CD14-positive monocyte (primary cell): ENCODE results near the gene RFX4. TPM values are rescaled to one million over a fixed set of nuclear protein-coding genes. Genes with fewer than 3 reads are reported as not detected.

Experiments
- DNase-seq, 3 donors: peaks; one replicate each; pipeline ENCODE4 v3.0.0-alpha.2; 2011 to 2022
- H2AFZ ChIP-seq: 2 replicates; pipeline ENCODE4 v1.6.0; 2012; ENCODE audit warnings: mild to moderate bottlenecking, low read depth, low read length, inconsistent platforms; ENCODE audit not compliant: insufficient read depth, poor library complexity, severe bottlenecking
- H3K27ac ChIP-seq, 2 donors: 1 replicate in 1 of 2; 2 replicates in 1 of 2; pipeline ENCODE4 v1.5.1; 2012 to 2013; ENCODE audit warnings: low read length in 2 of 2, control low read depth in 1 of 2, inconsistent platforms in 1 of 2, low read depth in 1 of 2, mild to moderate bottlenecking in 1 of 2
- H3K27me3 ChIP-seq, 2 donors: one replicate each; pipeline versions ENCODE4 v1.6.0 to v1.6.1; 2011 to 2013; ENCODE audit warnings: low read length in 2 of 2; ENCODE audit not compliant: control insufficient read depth in 2 of 2, insufficient read depth in 2 of 2
- H3K36me3 ChIP-seq, 2 donors: replicated peaks in 1 of 2; 1 replicate in 1 of 2; 2 replicates in 1 of 2; pipeline versions ENCODE4 v1.5.1 to v1.6.1; 2012 to 2013; ENCODE audit warnings: low read length in 2 of 2, control low read depth in 1 of 2, inconsistent platforms in 1 of 2, mild to moderate bottlenecking in 1 of 2; ENCODE audit not compliant: insufficient read depth in 2 of 2, control insufficient read depth in 1 of 2
- H3K4me1 ChIP-seq, 2 donors: 1 replicate in 1 of 2; 2 replicates in 1 of 2; pipeline versions ENCODE4 v1.5.1 to v1.6.1; 2012 to 2013; ENCODE audit warnings: low read length in 2 of 2, control low read depth in 1 of 2, inconsistent platforms in 1 of 2, mild to moderate bottlenecking in 1 of 2, moderate library complexity in 1 of 2; ENCODE audit not compliant: insufficient read depth in 2 of 2, control insufficient read depth in 1 of 2
- H3K4me2 ChIP-seq: replicated peaks from 2 replicates; pipeline ENCODE3; 2012; ENCODE audit warnings: low read length, moderate library complexity, mild to moderate bottlenecking; ENCODE audit not compliant: poor library complexity, severe bottlenecking; ENCODE audit errors: extremely low read depth
- H3K4me3 ChIP-seq, 3 experiments: fragments of 200-600 bp in 1 of 3; sonication (generic) in 1 of 3; replicated peaks in 1 of 3; 1 replicate in 2 of 3; 2 replicates in 1 of 3; pipeline ENCODE4 v1.5.1; 2011 to 2013; ENCODE audit warnings: low read length in 3 of 3, mild to moderate bottlenecking in 3 of 3, control low read depth in 2 of 3, low read depth in 2 of 3, inconsistent platforms in 1 of 3, moderate library complexity in 1 of 3
- H3K79me2 ChIP-seq: 2 replicates; pipeline ENCODE4 v1.6.0; 2012; ENCODE audit warnings: mild to moderate bottlenecking, control low read depth, inconsistent platforms, low read length, moderate library complexity; ENCODE audit not compliant: insufficient read depth
- H3K9ac ChIP-seq: 2 replicates; pipeline ENCODE4 v1.6.0; 2017; ENCODE audit warnings: low read length, mild to moderate bottlenecking; ENCODE audit not compliant: insufficient read depth, poor library complexity, severe bottlenecking
- H3K9me3 ChIP-seq, 2 donors: replicated peaks in 1 of 2; 1 replicate in 1 of 2; 2 replicates in 1 of 2; pipeline versions ENCODE4 v1.5.1 to v1.6.1; 2012 to 2013; ENCODE audit warnings: low read length in 2 of 2, control low read depth in 1 of 2; ENCODE audit not compliant: control insufficient read depth in 1 of 2, insufficient read depth in 1 of 2
- H4K20me1 ChIP-seq: 2 replicates; pipeline ENCODE4 v1.6.0; 2012; ENCODE audit warnings: mild to moderate bottlenecking, low read length, control low read depth, moderate library complexity; ENCODE audit not compliant: insufficient read depth
- H3K27ac Mint-ChIP-seq, 7 donors: one replicate each; pipeline ENCODE4 v1.8.0; 2020; ENCODE audit warnings: mild to moderate bottlenecking in 7 of 7, mixed read lengths in 7 of 7, moderate library complexity in 6 of 7, inconsistent platforms in 2 of 7
- H3K27me3 Mint-ChIP-seq, 3 donors: one replicate each; pipeline ENCODE4 v1.8.0; 2021 to 2022; ENCODE audit warnings: low read depth in 3 of 3, mild to moderate bottlenecking in 3 of 3, mixed read lengths in 3 of 3, moderate library complexity in 3 of 3, inconsistent platforms in 1 of 3
- H3K36me3 Mint-ChIP-seq, 2 donors: one replicate each; pipeline ENCODE4 v1.8.0; 2020; ENCODE audit warnings: mixed read lengths in 2 of 2, inconsistent platforms in 1 of 2, mild to moderate bottlenecking in 1 of 2
- H3K4me1 Mint-ChIP-seq: one replicate; pipeline ENCODE4 v1.8.0; 2020; ENCODE audit warnings: mild to moderate bottlenecking, mixed read lengths
- H3K4me3 Mint-ChIP-seq, 2 donors: one replicate each; pipeline ENCODE4 v1.8.0; 2020; ENCODE audit warnings: mild to moderate bottlenecking in 2 of 2, mixed read lengths in 2 of 2, moderate library complexity in 1 of 2
- H3K9me3 Mint-ChIP-seq, 7 donors: one replicate each; pipeline ENCODE4 v1.8.0; 2020 to 2022; ENCODE audit warnings: mixed read lengths in 7 of 7, mild to moderate bottlenecking in 6 of 7, moderate library complexity in 6 of 7, inconsistent platforms in 2 of 7
- WGBS: methylation state at CpG from one replicate; pipeline ENCODE4 v1.1.5; 2013; ENCODE audit warnings: missing lambda C conversion rate; ENCODE audit not compliant: insufficient coverage; 5-methylcytosine and 5-hydroxymethylcytosine counted together
- intact Hi-C, 2 donors: fragments of 100-400 bp; cut with micrococcal nuclease; formaldehyde crosslinking; loops; one replicate each; pipeline versions ENCODE4 v1.15.0 to v1.15.1; 2023
- polyA plus RNA-seq, 3 donors: library from polyadenylated mRNA; depleted of rRNA in 1 of 3; unstranded in 2 of 3; stranded (reverse) in 1 of 3; fragments of 300-500 nt in 2 of 3; fragments of >200 nt in 1 of 3; fragmentation: Illumina TruSeq in 2 of 3; gene quantifications; 1 replicate in 2 of 3; 2 replicates in 1 of 3; pipeline ENCODE4 v1.2.3, GENCODE V29; 2012 to 2021
- TF ChIP-seq, protein P1 (sequence below): fragments of 200-600 bp; IDR thresholded peaks from one replicate; pipeline ENCODE4 v1.8.0; 2022; ENCODE audit warnings: antibody characterized with exemption, mild to moderate bottlenecking

Gene RFX4
- polyA plus RNA-seq, 3 donors = not detected

DNA sequence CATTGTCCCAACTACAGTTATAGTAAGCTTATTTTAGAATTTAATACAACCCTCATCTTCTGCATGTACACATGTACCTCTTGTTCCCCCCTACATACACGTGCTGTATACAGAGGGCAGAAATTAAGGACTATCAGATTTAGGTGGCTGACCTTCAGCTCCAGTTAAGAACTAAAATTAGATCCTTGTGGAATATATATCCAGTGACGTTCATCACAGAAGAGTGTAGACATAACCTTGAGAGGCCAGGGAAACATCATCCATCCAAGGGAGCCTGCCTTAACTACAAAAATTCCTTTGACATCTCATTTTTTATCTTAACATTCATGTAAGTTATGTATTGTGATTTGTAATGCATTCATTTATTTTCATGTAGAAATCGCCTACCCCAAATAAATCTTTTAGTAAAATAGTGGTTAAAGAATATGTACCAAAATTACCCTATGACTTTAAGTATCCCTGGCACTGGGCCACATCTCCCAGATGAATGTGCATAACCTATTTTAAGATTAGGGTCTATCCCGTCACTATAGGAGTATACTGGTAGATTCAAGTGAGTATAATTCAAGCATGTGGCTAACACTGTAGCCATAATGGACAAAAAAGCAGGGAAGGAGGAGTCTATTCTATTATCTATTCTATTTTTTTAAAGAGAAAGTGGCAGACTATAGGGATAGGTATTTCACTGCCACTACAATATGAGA lies 219.2 kb downstream of the RFX4 start:
- Mint-ChIP-seq H3K27me3 (peaks cover 0 to 2% (median 0%) of the 10 kb centered on the region in 3 donors), H3K4me3 (no peak overlapping the region), H3K36me3 (peaks cover 19 to 30% of the 10 kb centered on the region in 2 donors), H3K9me3 (no peaks in the 10 kb centered on the region), H3K27ac (no peak overlapping the region), H3K4me1 (no peaks in the 10 kb centered on the region)
- H3K27ac ChIP-seq = no peak overlapping the region
- TF ChIP-seq, protein P1, sequence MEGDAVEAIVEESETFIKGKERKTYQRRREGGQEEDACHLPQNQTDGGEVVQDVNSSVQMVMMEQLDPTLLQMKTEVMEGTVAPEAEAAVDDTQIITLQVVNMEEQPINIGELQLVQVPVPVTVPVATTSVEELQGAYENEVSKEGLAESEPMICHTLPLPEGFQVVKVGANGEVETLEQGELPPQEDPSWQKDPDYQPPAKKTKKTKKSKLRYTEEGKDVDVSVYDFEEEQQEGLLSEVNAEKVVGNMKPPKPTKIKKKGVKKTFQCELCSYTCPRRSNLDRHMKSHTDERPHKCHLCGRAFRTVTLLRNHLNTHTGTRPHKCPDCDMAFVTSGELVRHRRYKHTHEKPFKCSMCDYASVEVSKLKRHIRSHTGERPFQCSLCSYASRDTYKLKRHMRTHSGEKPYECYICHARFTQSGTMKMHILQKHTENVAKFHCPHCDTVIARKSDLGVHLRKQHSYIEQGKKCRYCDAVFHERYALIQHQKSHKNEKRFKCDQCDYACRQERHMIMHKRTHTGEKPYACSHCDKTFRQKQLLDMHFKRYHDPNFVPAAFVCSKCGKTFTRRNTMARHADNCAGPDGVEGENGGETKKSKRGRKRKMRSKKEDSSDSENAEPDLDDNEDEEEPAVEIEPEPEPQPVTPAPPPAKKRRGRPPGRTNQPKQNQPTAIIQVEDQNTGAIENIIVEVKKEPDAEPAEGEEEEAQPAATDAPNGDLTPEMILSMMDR = no peak
- no peak for DNase-seq
- H2AFZ ChIP-seq = no peak overlapping the region
- no peak overlapping the region for H3K9ac ChIP-seq
- no peaks in the 10 kb centered on the region for H3K27me3 ChIP-seq
- no peaks in the 10 kb centered on the region for H3K9me3 ChIP-seq
- H3K79me2 ChIP-seq = no peaks in the 10 kb centered on the region
- H3K4me1 ChIP-seq = no peaks in the 10 kb centered on the region
- H3K4me3 ChIP-seq = no peak overlapping the region
- no peak overlapping the region for H3K4me2 ChIP-seq
- WGBS = no CpG with 5 or more reads among the region's 4 CpGs
- H4K20me1 ChIP-seq = no peaks in the 10 kb centered on the region
- peaks cover 2 to 14% of the 10 kb centered on the region in 2 donors for H3K36me3 ChIP-seq
- intact Hi-C loops = no loop called here

DNA sequence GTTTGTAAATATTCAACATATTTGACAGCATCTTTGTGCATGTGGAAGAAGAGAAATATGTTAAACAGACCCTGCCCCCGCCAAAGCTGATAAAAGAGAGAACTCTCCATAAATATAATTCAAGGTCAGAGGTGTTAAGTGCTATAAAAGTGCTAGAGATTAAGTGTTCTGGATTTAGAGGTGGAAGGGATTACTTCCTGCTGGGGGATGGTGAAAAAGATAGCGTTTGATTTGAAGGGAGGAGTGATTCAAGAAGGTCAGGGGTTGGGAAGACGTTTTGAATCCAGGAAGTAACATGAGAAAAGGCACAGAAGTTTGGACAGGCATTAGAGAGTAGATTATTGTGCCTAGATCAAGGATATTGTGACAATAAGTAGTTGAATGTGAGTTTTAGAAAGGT lies 221.9 kb downstream of the RFX4 start:
- Histone ChIP-seq H3K27me3 (no peaks in the 10 kb centered on the region), H3K4me3 (no peak overlapping the region), H3K9me3 (no peaks in the 10 kb centered on the region), H3K9ac (no peak overlapping the region), H3K27ac (no peak overlapping the region), H4K20me1 (no peaks in the 10 kb centered on the region), H3K79me2 (no peaks in the 10 kb centered on the region), H3K4me1 (no peaks in the 10 kb centered on the region), H2AFZ (no peak overlapping the region), H3K4me2 (no peak overlapping the region), H3K36me3 (peaks cover 2 to 14% of the 10 kb centered on the region in 2 donors)
- Mint-ChIP-seq H3K9me3 (no peaks in the 10 kb centered on the region), H3K4me1 (no peaks in the 10 kb centered on the region), H3K27ac (no peak overlapping the region), H3K4me3 (no peak overlapping the region), H3K36me3 (peaks cover 19 to 28% of the 10 kb centered on the region in 2 donors), H3K27me3 (peaks cover 0 to 2% (median 0%) of the 10 kb centered on the region in 3 donors)
- TF ChIP-seq, protein P1 = no peak
- WGBS = 75% methylated on average over 2 of the region's 3 CpGs
- no peak for DNase-seq
- intact Hi-C loops = no loop called here

Other genes starting within 250 kb of the RFX4 start
- 1 to 10 TPM; 1.7 to 2.6 (median 2.0) TPM for gene POLR3B, start 225.3 kb upstream of the RFX4 start, polyA plus RNA-seq
- 1 to 10 TPM; 2.7 to 3.8 (median 2.7) TPM for gene RIC8B, start 191.7 kb downstream of the RFX4 start, polyA plus RNA-seq